Measurements from ENCODE around the gene LSM3.
A peak's percentile ranks its signal among the peaks of the same experiment; 100 is the strongest.

LSM3 gene

GRCh38 chr3:14172496-14172895 is 6.1 kb upstream of the LSM3 start:
- TF ChIP-seq CTCF (IDR thresholded peaks at IDR 0.05) (no peak), ZFX (IDR thresholded peaks at IDR 0.05; ENCODE audit: borderline replicate concordance) (no peak)
- no peak overlapping the region for H3K27ac ChIP-seq

GRCh38 chr3:14174483-14174882 is 4.1 kb upstream of the LSM3 start:
- TF ChIP-seq CTCF (IDR thresholded peaks at IDR 0.05): no peak
- TF ChIP-seq ZFX (IDR thresholded peaks at IDR 0.05; ENCODE audit: borderline replicate concordance): no peak
- H3K27ac ChIP-seq: no peak overlapping the region

- no peak overlapping the region for H3K27ac ChIP-seq
- TF ChIP-seq ZFX (IDR thresholded peaks at IDR 0.05; ENCODE audit: borderline replicate concordance): no peak
- TF ChIP-seq CTCF (IDR thresholded peaks at IDR 0.05): no peak
These were observed 3.1 kb upstream of the LSM3 start for GRCh38 chr3:14175383-14176037.

GRCh38 chr3:14177580-14178246 is 904 bp upstream of the LSM3 start:
- TF ChIP-seq CTCF (IDR thresholded peaks at IDR 0.05) (no peak), ZFX (IDR thresholded peaks at IDR 0.05; ENCODE audit: borderline replicate concordance) (no peak)
- H3K27ac ChIP-seq: peak overlapping the region; percentile 85

- no peak for TF ChIP-seq CTCF (IDR thresholded peaks at IDR 0.05)
- no peak for TF ChIP-seq ZFX (IDR thresholded peaks at IDR 0.05; ENCODE audit: borderline replicate concordance)
- peak overlapping the region; percentile 85 for H3K27ac ChIP-seq
These were observed 473 bp downstream of the LSM3 start for GRCh38 chr3:14179114-14179465.

GRCh38 chr3:14179795-14180194 is 1.2 kb downstream of the LSM3 start:
- H3K27ac ChIP-seq: no peak overlapping the region
- no peak for TF ChIP-seq CTCF (IDR thresholded peaks at IDR 0.05)
- no peak for TF ChIP-seq ZFX (IDR thresholded peaks at IDR 0.05; ENCODE audit: borderline replicate concordance)

GRCh38 chr3:14181253-14181652 is 2.6 kb downstream of the LSM3 start:
- H3K27ac ChIP-seq: no peak overlapping the region
- no peak for TF ChIP-seq ZFX (IDR thresholded peaks at IDR 0.05; ENCODE audit: borderline replicate concordance)
- no peak for TF ChIP-seq CTCF (IDR thresholded peaks at IDR 0.05)

Data from 22Rv1 (cell line).